Memory B cell (primary cell): Measurements from ENCODE around the gene CREG2.
A peak's percentile ranks its signal among the peaks of the same experiment; 100 is the strongest.

ENCODE experiments used
- ATAC-seq: fragments of 150-1000 bp; cut with Tn5 transposase; 2 replicates; pipeline ENCODE4 v1.10.0; 2021; ENCODE audit warnings: low read depth, mild to moderate bottlenecking, moderate library complexity
- DNase-seq, 2 donors: peaks; one replicate each; pipeline ENCODE4 v3.0.0; 2022; ENCODE audit warnings: low spot score in 2 of 2
- H3K27ac Mint-ChIP-seq: one replicate; pipeline ENCODE4 v1.8.0; 2022; ENCODE audit warnings: mild to moderate bottlenecking, moderate library complexity, mixed read lengths
- H3K27me3 Mint-ChIP-seq: one replicate; pipeline ENCODE4 v1.8.0; 2022; ENCODE audit warnings: mixed read lengths
- H3K36me3 Mint-ChIP-seq: one replicate; pipeline ENCODE4 v1.8.0; 2022; ENCODE audit warnings: mild to moderate bottlenecking, mixed read lengths
- H3K4me1 Mint-ChIP-seq: one replicate; pipeline ENCODE4 v1.8.0; 2022; ENCODE audit warnings: mixed read lengths
- H3K4me3 Mint-ChIP-seq: one replicate; pipeline ENCODE4 v1.8.0; 2022; ENCODE audit warnings: mild to moderate bottlenecking, moderate library complexity, mixed read lengths
- H3K9me3 Mint-ChIP-seq: one replicate; pipeline ENCODE4 v1.8.0; 2022; ENCODE audit warnings: mixed read lengths

CREG2 gene

GRCh38 chr2:101400506-101401325 is 13.4 kb upstream of the CREG2 start:
- Mint-ChIP-seq H3K4me1 (peaks cover 43% of the 10 kb centered on the region), H3K27ac (peak overlapping the region; percentile 7), H3K9me3 (peaks cover 3% of the 10 kb centered on the region), H3K36me3 (no peaks in the 10 kb centered on the region), H3K27me3 (peaks cover 5% of the 10 kb centered on the region), H3K4me3 (peak overlapping the region; percentile 52)
- ATAC-seq (peak; percentile 49), DNase-seq (peak in 1 of 2 donors; percentile 19)

GRCh38 chr2:101400048-101400447 is 12.7 kb upstream of the CREG2 start:
- no peak for DNase-seq
- ATAC-seq, result peak; percentile 54

GRCh38 chr2:101399021-101399799 is 11.9 kb upstream of the CREG2 start:
- H3K4me3 Mint-ChIP-seq, result no peak overlapping the region
- DNase-seq (no peak), ATAC-seq (no peak)
- H3K27ac Mint-ChIP-seq, result peak overlapping the region; percentile 7
- no peaks in the 10 kb centered on the region for H3K36me3 Mint-ChIP-seq
- peaks cover 5% of the 10 kb centered on the region for H3K27me3 Mint-ChIP-seq
- H3K4me1 Mint-ChIP-seq, result peaks cover 39% of the 10 kb centered on the region
- H3K9me3 Mint-ChIP-seq, result peaks cover 3% of the 10 kb centered on the region

More at GRCh38 chr2:101400048-101400447, 12.7 kb upstream of the CREG2 start:
- Mint-ChIP-seq H3K9me3 (peaks cover 3% of the 10 kb centered on the region), H3K4me3 (peak overlapping the region; percentile 9), H3K36me3 (no peaks in the 10 kb centered on the region), H3K4me1 (peaks cover 39% of the 10 kb centered on the region), H3K27ac (peak overlapping the region; percentile 7), H3K27me3 (peaks cover 5% of the 10 kb centered on the region)

- no peak for DNase-seq
- Mint-ChIP-seq H3K27me3 (peaks cover 8% of the 10 kb centered on the region), H3K9me3 (peaks cover 3% of the 10 kb centered on the region)
Observed at GRCh38 chr2:101398116-101398821, 11.0 kb upstream of the CREG2 start.

GRCh38 chr2:101396316-101396717 is 9.0 kb upstream of the CREG2 start:
- ATAC-seq, result no peak
- peaks cover 14% of the 10 kb centered on the region for H3K27me3 Mint-ChIP-seq
- H3K4me3 Mint-ChIP-seq, result no peak overlapping the region
- no peak overlapping the region for H3K27ac Mint-ChIP-seq
- H3K4me1 Mint-ChIP-seq, result peaks cover 27% of the 10 kb centered on the region
- H3K9me3 Mint-ChIP-seq, result peaks cover 3% of the 10 kb centered on the region
- no peak for DNase-seq
- H3K36me3 Mint-ChIP-seq, result no peaks in the 10 kb centered on the region

More at GRCh38 chr2:101398116-101398821, 11.0 kb upstream of the CREG2 start:
- H3K4me1 Mint-ChIP-seq, result peaks cover 39% of the 10 kb centered on the region
- no peak overlapping the region for H3K27ac Mint-ChIP-seq
- no peak overlapping the region for H3K4me3 Mint-ChIP-seq
- no peaks in the 10 kb centered on the region for H3K36me3 Mint-ChIP-seq
- no peak for ATAC-seq

GRCh38 chr2:101395545-101396315 is 8.4 kb upstream of the CREG2 start:
- ATAC-seq, result no peak
- Mint-ChIP-seq H3K36me3 (no peaks in the 10 kb centered on the region), H3K27me3 (peaks cover 14% of the 10 kb centered on the region), H3K4me1 (peaks cover 21% of the 10 kb centered on the region), H3K4me3 (no peak overlapping the region), H3K27ac (no peak overlapping the region), H3K9me3 (peaks cover 3% of the 10 kb centered on the region)
- DNase-seq, result no peak

- ATAC-seq, result no peak
- H3K9me3 Mint-ChIP-seq, result no peaks in the 10 kb centered on the region
- peaks cover 22% of the 10 kb centered on the region for H3K27me3 Mint-ChIP-seq
- peaks cover 12% of the 10 kb centered on the region for H3K4me1 Mint-ChIP-seq
- no peaks in the 10 kb centered on the region for H3K36me3 Mint-ChIP-seq
- no peak overlapping the region for H3K27ac Mint-ChIP-seq
- no peak overlapping the region for H3K4me3 Mint-ChIP-seq
- DNase-seq, result no peak
Observed at GRCh38 chr2:101388232-101388631, 929 bp upstream of the CREG2 start.

- H3K4me1 Mint-ChIP-seq, result peaks cover 12% of the 10 kb centered on the region
- peaks cover 16% of the 10 kb centered on the region for H3K27me3 Mint-ChIP-seq
- H3K4me3 Mint-ChIP-seq, result peak overlapping the region; percentile 64
- ATAC-seq (no peak), DNase-seq (no peak)
- H3K9me3 Mint-ChIP-seq, result no peaks in the 10 kb centered on the region
- H3K27ac Mint-ChIP-seq, result no peak overlapping the region
- H3K36me3 Mint-ChIP-seq, result no peaks in the 10 kb centered on the region
Observed at GRCh38 chr2:101386599-101387150, 628 bp downstream of the CREG2 start.

GRCh38 chr2:101383016-101383541 is 4.2 kb downstream of the CREG2 start:
- ATAC-seq, result no peak
- H3K27ac Mint-ChIP-seq, result no peak overlapping the region
- H3K27me3 Mint-ChIP-seq, result peaks cover 12% of the 10 kb centered on the region
- no peak overlapping the region for H3K4me3 Mint-ChIP-seq
- peaks cover 8% of the 10 kb centered on the region for H3K4me1 Mint-ChIP-seq
- H3K36me3 Mint-ChIP-seq, result no peaks in the 10 kb centered on the region
- no peak for DNase-seq
- H3K9me3 Mint-ChIP-seq, result no peaks in the 10 kb centered on the region

- DNase-seq (no peak), ATAC-seq (no peak)
- Mint-ChIP-seq H3K4me1 (peaks cover 6% of the 10 kb centered on the region), H3K27me3 (peaks cover 9% of the 10 kb centered on the region), H3K4me3 (no peak overlapping the region), H3K9me3 (no peaks in the 10 kb centered on the region), H3K27ac (no peak overlapping the region), H3K36me3 (no peaks in the 10 kb centered on the region)
Observed at GRCh38 chr2:101382442-101382841, 4.9 kb downstream of the CREG2 start.

- H3K4me1 Mint-ChIP-seq, result no peaks in the 10 kb centered on the region
- H3K27me3 Mint-ChIP-seq, result peaks cover 3% of the 10 kb centered on the region
- no peaks in the 10 kb centered on the region for H3K36me3 Mint-ChIP-seq
- DNase-seq, result no peak
- no peak for ATAC-seq
- no peak overlapping the region for H3K4me3 Mint-ChIP-seq
- no peaks in the 10 kb centered on the region for H3K9me3 Mint-ChIP-seq
- H3K27ac Mint-ChIP-seq, result no peak overlapping the region
Observed at GRCh38 chr2:101380376-101380775, 6.9 kb downstream of the CREG2 start.

GRCh38 chr2:101379091-101379490 is 8.2 kb downstream of the CREG2 start:
- Mint-ChIP-seq H3K27ac (no peak overlapping the region), H3K36me3 (no peaks in the 10 kb centered on the region), H3K27me3 (no peaks in the 10 kb centered on the region), H3K4me3 (no peak overlapping the region), H3K4me1 (peaks cover 2% of the 10 kb centered on the region), H3K9me3 (no peaks in the 10 kb centered on the region)
- no peak for ATAC-seq
- DNase-seq, result no peak

- ATAC-seq (no peak), DNase-seq (no peak)
- Mint-ChIP-seq H3K27me3 (no peaks in the 10 kb centered on the region), H3K36me3 (peaks cover 2% of the 10 kb centered on the region), H3K4me3 (no peak overlapping the region), H3K27ac (no peak overlapping the region), H3K4me1 (peaks cover 2% of the 10 kb centered on the region), H3K9me3 (peaks cover 7% of the 10 kb centered on the region)
Observed at GRCh38 chr2:101375653-101376052, 11.7 kb downstream of the CREG2 start.
